AG09309 (cell line): ENCODE results near the gene SLC7A9.
"Not testable (repeated sequence)": the region's sequence is repeated elsewhere in the genome, so short reads cannot be mapped to it uniquely, and the experiment has no call there.

Experiments
- DNase-seq: peaks from one replicate; pipeline ENCODE4 v3.0.0-alpha.2; 2010; ENCODE audit warnings: low read depth
- H3K4me3 ChIP-seq: 2 replicates; pipeline ENCODE4 v1.5.1; 2011; ENCODE audit warnings: mild to moderate bottlenecking, low read depth, low read length, moderate library complexity; ENCODE audit not compliant: control insufficient read depth
- TF ChIP-seq, protein P1 (sequence below): IDR thresholded peaks from 2 replicates; pipeline ENCODE4 v1.5.1; 2011; ENCODE audit warnings: mild to moderate bottlenecking, low read depth, low read length, inconsistent platforms; ENCODE audit not compliant: insufficient read depth, control insufficient read depth; ENCODE audit errors: missing control alignments

SLC7A9 gene

DNA sequence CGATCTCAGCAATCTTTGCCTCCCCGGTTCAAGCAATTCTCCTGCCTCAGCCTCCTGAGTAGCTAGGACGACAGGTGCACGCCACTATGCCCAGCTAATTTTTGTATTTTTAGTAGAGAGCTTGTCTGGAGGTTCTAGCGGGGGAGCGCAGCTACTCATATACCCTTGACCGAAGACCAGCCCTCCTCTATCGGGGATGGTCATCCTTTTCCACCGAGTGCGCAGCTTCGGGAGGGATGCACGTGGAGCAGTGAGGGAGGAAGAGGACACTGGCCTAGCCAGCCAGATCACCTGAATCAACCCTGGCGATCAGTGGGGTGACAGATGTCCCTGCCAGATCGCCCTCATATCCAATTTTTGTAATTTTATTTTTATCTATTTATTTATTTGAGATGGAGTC is 6.8 kb downstream of the SLC7A9 start:
- DNase-seq: no peak
- TF ChIP-seq, protein P1, sequence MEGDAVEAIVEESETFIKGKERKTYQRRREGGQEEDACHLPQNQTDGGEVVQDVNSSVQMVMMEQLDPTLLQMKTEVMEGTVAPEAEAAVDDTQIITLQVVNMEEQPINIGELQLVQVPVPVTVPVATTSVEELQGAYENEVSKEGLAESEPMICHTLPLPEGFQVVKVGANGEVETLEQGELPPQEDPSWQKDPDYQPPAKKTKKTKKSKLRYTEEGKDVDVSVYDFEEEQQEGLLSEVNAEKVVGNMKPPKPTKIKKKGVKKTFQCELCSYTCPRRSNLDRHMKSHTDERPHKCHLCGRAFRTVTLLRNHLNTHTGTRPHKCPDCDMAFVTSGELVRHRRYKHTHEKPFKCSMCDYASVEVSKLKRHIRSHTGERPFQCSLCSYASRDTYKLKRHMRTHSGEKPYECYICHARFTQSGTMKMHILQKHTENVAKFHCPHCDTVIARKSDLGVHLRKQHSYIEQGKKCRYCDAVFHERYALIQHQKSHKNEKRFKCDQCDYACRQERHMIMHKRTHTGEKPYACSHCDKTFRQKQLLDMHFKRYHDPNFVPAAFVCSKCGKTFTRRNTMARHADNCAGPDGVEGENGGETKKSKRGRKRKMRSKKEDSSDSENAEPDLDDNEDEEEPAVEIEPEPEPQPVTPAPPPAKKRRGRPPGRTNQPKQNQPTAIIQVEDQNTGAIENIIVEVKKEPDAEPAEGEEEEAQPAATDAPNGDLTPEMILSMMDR: no peak
- H3K4me3 ChIP-seq: no peak overlapping the region

DNA sequence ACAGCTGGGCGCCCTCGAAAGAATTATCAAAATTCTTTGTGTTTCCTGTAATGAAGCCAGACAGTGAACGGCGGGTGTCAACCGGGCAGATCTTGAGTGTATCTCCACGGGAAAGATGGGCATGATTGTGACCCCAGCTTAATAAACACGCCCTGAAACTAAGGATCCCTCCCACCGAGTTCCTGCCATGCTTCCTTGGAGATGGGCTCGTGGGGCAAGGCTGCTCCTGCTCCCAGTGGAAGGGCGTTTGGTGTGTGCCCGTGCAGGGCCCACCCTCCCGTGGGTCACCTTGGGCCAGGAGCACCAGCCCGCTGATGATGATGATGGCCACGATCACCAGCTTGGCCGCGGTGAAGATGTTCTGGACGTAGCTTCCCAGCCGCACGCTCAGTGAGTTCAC is 7.4 kb downstream of the SLC7A9 start:
- DNase-seq: no peak
- no peak overlapping the region for H3K4me3 ChIP-seq
- TF ChIP-seq, protein P1: no peak

DNA sequence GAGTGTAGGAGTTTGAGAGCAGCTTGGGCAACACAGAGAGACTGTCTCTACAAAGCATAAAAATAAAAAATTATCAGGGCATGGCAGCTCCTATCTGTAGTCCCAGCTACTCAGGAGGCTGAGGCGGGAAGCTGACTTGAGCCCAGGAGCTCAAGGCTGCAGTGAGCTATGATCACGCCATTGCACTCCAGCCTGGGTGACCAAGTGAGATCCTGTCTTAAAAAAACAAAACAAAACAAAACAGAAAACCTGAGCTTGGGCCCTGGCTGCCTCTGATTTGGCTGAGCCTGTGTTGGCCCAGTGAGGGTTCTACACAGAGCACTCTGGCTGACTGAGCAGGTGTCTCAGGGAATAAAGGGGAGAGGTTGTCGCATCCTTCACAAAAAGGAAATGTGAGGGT is 8.0 kb downstream of the SLC7A9 start:
- DNase-seq: no peak
- TF ChIP-seq, protein P1: no peak
- H3K4me3 ChIP-seq: no peak overlapping the region

- no peak for DNase-seq
Measured at GRCh38 chr19:32859591-32859990, 10.0 kb downstream of the SLC7A9 start.

DNA sequence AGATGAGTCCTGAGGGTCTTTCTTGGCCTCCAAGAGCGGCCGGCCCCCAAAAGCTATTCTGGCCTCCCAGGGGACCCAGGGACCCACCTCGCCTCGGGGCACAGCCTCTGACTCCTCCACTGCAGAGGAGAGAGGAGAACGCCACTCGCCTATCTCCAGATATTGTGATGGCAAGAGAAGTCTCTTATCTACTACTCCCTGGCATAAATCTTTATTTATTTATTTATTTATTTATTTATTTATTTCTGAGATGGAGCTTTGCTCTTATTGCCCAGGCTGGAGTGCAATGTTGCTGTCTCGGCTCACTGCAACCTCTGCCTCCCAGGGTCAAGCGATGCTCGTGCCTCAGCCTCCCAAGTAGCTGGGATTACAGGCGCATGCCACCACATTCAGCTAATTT is 11.0 kb downstream of the SLC7A9 start:
- no peak for DNase-seq
- H3K4me3 ChIP-seq: no peak overlapping the region
- TF ChIP-seq, protein P1: no peak

More at GRCh38 chr19:32859591-32859990, 10.0 kb downstream of the SLC7A9 start:
- TF ChIP-seq, protein P1: no peak
- H3K4me3 ChIP-seq: no peak overlapping the region

DNA sequence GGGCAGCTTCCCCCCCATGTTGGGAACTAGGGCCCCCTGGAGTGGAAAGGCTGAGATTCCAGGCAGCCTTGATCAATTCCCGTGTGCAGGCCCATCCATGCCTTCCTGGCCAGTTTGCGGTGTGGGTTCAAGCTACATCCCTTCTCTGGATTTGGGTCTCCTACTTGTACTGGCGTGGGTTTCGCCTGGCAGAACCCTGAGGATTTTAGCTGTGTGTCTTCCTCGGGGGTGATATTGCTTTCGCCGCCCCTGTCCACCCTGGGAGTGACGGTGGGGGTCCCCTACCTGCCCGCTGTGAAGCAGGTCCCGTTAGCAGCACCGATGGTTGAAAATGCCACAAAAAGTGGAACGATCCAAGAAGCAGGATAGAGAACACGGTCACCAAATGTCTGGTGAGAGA is 11.4 kb downstream of the SLC7A9 start:
- H3K4me3 ChIP-seq: no peak overlapping the region
- TF ChIP-seq, protein P1: no peak
- DNase-seq: no peak

DNA sequence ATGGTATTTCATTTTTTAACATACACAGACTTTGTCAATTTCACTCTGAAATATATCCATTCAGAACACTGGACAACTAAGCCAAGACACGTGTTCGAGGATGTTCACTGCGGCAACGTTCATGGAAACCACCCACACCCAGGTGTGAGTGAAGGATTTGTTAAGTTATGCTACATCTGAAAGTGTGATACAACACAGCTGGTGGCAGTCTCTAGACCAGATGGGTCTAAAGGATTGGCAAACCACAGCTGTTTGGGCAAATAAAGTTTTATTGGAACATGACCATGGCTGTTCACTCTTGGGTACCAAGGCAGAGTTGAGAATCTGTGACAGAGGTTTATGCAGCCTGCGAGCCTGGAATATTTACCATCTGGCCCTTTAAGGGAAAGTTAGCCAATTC is 12.0 kb downstream of the SLC7A9 start:
- no peak for DNase-seq
- H3K4me3 ChIP-seq: no peak overlapping the region
- TF ChIP-seq, protein P1: no peak

- not testable (repeated sequence) for H3K4me3 ChIP-seq, DNase-seq
Measured at GRCh38 chr19:32856818-32857217, 12.7 kb downstream of the SLC7A9 start.
